Fibroblast of peridontal ligament (primary cell): ENCODE data around the gene TLE6.
"Not testable (repeated sequence)": the region's sequence is repeated elsewhere in the genome, so short reads cannot be mapped to it uniquely, and the experiment has no call there.

Experiments
- DNase-seq: peaks from one replicate; pipeline ENCODE4 v3.0.0-alpha.2; 2010; ENCODE audit errors: extremely low read depth

TLE6 gene

DNA sequence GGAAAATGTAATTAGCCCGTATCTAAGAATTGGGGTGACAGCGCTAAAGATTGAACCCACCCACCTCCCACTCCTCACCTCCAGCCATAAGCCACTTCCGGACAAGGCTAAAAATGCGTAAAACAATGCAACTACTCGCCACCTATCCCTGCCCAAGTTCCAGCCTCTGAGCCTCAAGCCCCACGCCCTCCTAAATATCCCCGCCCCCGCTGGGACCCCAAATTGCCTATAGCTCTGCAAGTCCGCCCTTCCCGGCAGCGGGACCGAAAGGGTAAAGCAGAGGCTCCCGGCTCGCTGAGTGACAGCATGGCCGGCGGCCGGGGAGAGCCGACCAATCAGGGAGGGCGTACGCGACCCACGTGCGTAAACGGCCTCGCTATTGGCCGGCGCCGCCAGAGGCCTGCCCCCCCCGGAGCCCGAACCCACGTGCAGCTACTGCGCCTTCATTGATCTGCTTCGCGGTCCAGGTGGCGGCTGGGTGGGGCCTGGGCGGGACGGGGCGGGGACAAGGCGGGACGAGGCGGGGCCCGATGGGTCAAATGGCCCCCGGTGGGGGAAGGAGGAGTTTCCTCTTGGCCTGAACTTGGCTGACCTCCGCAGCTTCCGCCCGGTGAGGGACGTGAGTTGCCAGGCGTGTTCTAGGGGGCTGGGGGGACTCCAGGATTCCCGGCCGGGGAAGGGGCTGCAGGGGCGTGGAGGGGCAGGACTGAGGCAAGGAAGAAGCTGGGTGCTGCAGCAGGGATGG is at the start of gene TLE6:
TLE6 (plus strand) TSS at position 564 of the 745 bp plus-strand sequence. CDS start 670 bp downstream, outside the sequence.
- DNase-seq, result peak; percentile 80

DNA sequence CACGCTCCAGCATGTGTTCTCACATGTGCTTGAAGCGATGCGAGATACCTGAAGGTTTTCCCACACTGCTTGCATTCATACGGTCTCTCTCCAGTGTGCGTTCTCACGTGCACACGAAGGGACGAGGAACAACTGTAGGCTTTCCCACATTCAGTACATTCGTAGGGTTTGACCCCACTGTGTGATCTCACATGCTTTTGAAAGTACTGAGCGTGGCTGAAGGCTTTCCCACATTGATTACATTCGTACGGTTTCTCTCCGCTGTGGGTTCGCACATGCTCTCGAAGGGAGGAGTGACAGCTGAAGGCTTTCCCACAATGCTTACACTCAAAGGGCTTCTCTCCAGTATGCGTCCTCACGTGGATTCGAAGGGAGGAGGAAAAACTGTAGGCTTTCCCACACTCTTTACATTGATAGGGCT is 43.9 kb upstream of the TLE6 start:
- no peak for DNase-seq

DNA sequence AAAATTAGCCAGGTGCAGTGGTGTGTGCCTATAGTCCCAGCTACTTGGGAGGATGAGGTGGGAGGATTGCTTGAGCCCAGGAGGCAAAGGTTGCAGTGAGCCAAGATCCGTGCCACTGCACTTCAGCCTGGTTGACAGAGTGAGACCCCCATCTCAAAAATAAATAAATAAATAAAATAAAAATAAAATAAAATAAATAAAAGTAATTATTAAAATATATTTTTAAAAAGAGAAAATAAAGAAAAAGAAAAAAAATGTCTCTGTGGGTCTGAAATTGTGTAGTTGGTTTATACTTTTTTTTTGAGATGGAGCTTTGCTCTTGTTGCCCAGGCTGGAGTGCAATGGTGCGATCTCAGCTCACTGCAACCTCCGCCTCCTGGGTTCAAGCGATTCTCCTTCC is 41.5 kb upstream of the TLE6 start:
- DNase-seq, result not testable (repeated sequence)

DNA sequence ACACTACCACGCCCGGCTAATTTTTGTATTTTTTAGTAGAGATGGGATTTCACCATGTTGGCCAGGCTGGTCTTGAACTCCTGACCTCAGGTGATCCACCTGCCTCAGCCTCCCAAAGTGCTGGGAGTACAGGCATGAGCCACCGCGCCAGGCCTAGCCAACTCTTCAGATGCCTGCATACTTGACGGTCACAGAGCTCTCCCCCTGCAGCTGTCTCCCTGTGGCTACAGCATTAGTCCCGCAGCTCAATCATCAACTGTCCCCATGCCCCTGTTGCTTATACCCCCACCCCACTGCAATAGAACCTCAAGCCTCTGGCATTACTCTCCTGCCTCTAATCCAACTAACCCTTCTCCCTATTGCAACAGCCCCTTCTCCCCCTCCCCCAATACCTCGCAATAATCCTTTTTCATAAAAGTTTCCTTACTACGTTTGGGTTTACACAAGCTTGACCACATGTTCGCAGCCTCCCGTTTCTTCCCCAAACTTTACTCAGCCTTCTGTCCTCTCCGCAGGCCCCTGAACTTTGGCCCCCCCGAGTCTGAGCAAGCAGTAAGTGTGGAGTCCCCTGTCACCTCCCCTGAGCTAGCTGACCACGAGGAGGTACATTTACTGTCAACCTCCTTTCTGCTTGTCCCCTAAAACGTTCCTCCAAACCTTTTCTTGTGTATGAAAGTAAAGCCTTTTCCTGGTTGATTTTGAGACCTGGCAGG is 34.3 kb upstream of the TLE6 start:
- no peak for DNase-seq

DNA sequence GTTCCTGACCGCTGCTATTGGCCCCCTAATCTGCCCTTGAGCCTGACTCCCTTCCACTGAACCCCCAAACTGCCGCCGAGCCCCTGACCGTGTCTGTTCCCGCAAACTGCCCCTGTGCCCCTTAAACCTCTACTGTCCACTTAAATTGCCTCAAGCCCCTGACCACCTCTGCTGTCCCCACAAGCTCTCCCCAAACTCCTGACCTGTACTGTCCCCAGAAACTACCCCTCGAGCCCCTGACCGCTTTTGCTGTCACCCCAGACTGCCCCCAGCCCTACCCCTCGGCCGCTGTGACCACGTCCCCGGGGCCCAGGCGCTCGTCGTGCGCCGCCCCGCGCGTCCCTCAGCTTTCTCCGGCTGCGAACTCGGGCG is 33.0 kb upstream of the TLE6 start:
- no peak for DNase-seq

DNA sequence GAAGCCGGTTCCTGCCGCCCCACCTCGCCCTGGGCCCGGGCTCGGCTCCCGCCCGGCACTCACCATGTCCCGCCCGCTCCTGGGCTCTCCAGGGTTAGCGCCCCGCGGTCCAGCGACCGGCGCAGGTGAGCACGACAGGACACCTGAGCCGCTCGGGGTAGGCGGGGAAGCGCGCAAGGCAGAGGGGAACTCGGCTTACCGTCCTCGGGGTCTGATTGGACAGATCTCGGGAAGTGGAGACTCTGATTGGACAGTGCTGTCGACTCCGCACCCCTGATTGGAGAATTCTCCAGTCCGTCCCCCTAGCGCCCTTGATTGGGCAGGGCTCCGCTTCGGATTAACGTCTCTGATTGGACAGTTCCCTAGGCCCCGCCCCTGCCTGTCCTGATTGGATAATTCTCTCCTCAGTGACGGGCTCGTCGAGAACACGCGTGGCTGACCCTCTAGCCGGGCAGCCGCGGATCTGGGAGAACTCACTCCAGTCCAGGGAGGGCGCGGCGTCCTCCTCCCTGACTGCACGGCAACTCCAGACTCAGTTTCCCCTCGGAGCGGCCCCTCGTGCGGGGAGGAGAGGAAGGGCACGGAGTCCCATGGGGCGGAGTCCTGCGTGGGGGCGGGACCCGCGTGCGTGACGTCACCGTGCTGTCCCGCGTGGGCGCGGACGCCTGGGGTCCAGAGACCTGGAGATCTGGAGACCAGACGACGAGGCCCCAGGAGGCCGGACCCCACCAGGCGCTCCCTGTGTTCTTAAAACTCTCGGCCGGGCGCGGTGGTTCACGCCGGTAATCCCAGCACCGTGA is 32.4 kb upstream of the TLE6 start, which contains the start of gene ZNF77:
ZNF77 (minus strand) TSS at position 197 of the 800 bp plus-strand sequence; CDS start at position 66, 131 bp downstream.
- DNase-seq, result peak; percentile 99

DNA sequence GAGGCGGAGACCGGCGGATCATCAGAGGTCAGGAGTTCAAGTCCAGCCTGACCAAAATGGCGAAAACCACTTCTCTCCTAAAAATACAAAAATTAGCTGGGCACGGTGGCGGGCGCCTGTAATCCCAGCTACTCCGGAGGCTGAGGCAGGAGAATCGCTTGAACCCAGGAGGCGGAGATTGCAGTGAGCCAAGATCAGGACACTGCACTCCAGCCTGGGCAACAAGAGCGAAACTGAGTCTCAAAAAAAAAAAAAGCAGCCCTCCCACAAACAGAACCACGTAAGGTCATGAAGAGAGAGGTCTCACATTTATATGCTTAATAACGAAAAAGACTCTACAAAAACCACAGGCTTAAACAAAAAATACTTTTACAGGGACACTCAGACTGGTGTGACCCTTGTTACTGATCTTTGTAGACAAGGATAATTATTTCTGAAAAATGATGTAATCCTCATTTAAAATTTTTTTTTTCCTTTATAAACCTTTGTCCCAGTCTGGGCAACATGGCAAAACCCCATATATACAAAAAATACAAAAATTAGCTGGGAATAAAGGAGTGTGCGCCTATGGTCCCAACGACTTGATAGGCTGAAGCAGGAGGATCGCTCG is 31.7 kb upstream of the TLE6 start:
- no peak for DNase-seq

DNA sequence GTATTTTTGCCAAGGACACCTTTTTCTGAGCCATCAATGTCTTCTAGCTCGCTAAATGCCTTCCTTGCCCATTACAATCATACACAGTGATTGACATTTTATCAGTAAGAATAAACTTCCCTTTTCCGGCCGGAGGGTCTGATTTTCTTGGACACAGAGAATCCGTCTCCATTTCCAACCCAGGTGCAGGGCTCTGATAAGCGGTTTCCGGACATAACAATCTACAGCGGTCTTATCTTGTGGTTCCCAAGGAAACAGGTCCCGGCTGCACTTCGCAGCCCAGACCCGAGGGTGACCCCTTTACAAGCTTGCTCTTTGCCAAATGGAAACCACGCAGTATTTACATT is 27.5 kb upstream of the TLE6 start:
- no peak for DNase-seq

DNA sequence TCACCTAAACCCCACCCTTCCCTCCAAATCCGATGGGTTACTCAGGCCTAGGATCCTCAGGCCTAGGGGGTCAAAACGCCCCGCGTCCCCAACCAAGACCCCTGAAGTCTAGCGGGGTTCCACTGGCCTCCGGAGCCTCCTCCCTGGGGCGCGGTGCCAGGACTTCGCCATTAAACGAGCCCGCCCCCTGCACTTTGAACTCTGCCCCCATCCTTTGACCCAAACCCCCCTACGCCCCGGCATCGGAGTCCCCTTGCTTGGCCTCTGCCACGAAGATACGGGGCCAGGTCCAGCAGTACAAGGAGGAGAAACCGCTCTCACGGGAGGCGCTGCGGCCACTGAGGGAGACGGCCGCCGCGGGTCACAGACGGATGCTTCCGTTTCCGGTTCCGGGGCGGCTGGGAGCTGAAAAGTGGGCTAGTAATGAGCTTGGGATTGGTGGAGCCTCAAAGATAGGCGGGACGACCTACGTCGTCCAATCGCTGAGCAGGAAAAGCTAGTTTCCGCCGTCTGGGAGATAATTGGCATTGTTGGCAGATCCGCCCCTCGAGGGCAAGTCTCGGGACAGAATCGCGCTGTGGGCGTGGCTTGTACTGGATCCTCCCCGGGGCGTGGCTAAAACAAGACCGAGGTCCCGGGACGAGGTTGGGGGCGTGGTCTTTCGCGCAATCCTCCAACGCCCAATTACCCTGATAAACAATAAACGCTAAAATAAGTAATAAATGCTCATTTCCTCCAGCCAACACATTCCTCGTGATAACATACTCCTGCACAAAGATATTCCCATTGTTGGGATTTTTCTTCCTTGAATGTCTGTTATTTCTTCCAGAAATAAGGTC is 26.9 kb upstream of the TLE6 start:
- peak; percentile 100 for DNase-seq

DNA sequence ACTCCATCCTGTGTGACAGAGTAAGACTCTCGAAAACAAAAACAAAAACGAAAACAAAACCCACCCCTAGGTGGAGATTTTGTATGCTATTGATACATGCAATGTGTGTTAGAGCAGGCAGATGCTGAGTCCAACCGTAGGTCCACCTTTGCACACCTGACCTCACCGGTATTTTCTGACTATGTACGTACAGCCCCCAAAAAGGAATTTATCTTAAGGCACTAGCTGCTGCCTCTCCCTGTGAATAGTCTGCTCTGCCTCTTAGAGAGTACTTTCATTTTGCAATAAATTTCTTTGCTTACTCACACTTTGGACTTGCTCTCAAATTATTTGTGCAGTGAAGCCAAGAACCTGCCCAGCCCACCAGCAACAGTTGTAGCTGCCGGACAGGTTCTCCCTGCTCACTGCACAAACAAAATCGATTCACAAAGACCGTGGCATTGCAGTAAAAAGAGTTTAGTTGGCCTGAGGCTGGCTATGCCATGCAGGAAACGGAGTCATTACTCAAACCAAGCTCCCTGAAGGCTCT is 24.3 kb upstream of the TLE6 start:
- peak; percentile 37 for DNase-seq

DNA sequence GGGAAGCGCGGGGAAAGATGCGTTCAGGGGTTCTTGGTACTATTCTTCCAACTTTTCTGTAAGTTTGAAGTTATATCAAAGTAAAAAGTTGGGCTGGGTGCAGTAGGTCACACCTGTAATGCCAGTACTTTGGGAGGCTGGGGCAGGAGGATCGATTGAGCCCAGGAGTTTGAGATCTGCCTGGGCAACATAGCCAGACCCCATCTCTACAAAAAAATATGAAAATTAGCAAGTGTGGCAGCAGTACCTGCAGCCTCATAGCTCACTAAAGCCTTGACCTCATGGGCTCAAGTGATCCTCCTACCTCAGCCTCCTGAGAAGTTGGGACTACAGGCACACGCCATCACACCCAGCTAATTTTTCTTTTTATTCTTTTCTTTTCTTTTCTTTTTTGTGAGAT is 20.2 kb upstream of the TLE6 start:
- DNase-seq, result no peak

DNA sequence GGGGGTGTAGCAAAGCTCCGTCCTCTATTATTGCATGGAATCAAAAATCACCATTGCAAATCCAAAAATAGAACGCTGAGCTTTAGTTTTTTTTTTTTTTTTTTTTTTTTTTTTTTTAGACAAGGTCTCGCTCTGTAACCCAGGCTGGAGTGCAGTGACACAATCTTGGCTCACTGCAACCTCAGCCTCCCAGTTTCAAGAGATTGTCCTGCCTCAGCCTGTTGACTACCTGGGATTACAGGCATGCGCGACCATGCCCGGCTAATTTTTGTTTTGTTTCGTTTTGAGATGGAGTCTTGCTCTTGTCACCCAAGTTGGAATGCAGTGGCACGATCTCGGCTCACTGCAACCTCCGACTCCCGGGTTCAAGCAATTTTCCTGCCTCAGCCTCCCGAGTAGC is 17.2 kb upstream of the TLE6 start:
- DNase-seq, result no peak

DNA sequence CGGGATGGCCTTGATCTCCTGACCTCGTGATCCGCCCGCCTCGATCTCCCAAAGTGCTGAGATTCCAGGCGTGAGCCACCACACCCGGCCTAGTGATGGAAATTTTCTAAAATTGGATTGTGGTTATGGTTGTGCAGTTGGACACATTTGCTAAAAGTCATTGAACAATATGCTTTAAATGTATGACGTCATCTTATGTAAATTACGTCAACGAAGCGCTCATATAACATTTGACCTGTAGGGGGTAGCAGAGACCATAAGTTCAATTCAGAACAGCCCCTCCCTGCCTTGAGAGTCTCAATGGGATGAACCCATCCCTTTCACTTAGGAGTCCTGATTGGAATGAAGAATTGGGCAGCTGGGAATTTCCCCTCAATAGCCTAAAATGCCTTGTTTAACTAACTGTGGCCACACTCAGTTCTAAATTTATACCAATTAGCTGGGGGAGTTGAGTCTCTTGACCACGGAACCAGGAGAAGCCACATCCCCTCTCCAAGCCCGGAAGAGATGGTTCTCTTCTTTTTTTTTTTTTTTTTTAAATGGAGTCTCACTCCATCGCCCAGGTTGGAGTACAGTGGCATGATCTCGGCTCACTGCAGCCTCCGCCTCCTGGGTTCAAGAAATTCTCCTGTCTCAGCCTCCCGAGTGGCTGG is 15.2 kb upstream of the TLE6 start:
- peak; percentile 84 for DNase-seq

DNA sequence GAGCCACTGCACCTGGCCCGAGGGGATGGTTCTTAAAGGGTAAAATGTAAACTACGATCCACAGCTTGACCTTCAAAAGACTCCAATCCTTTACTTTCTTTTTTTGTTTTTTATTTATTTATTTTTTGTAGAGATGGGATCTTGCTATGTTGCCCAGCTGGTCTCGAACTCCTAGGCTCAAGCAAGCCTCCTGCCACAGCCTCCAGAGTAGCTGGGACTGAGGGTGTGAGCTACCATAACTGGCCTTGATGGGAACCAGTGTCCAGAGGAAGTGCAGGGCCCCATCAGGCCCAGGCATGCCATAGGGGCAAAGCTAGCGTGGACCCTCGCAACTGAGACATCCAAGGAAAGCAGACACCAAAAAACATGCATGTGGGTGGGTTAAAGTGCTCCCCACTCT is 14.2 kb upstream of the TLE6 start:
- no peak for DNase-seq

DNA sequence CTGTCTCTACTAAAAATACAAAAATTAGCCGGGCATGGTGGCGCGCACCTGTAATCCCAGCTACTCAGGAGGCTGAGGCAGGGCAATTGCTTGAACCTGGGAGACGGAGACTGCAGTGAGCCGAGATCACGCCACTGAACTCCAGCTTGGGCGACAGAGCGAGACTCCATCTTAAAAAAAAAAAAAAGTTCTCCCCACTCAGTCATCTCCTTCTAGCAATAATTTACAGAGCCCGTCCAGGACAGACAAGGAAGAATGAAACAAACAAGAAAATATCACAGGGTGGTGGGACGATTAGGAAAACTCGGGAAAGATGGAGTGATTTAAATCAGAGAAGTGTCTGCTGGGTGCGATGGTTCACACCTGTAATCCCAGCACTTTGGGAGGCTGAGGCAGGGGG is 13.7 kb upstream of the TLE6 start:
- not testable (repeated sequence) for DNase-seq

DNA sequence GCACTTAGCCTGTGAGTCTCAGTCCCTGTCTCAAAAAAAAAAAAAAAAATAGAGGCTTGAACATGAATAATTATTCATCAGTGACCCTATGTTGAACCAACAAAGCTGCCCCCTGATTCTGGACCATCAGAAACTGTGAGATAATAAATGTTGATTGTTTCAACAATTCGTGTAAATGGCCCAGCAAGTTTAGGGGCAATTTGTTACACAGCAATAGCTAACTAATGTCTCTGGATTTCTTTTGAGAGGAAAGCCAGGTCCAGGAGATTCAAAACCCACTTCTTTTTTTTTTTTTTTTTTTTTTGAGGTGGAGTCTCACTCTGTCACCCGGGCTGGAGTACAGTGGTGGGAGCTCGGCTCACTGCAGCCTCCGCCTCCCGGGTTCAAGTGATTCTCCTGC is 12.5 kb upstream of the TLE6 start:
- no peak for DNase-seq

DNA sequence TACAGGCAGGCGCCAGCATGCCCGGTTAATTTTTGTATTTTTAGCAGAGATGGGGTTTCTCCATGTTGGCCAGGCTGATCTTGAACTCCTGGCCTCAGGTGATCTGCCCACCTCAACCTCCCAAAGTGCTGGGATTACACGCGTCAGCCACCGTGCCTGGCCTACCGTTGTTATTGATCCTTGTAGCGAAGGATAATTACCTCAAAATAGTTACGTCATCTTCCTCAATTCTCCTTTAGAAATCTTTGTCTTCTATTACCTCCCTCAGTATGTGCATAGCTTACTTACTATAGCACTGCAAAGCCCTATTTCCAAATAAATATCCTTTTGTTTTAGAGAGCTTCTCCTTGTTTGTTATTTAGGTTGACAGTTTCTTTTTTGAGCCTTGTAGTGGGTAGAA is 9.4 kb upstream of the TLE6 start:
- no peak for DNase-seq

DNA sequence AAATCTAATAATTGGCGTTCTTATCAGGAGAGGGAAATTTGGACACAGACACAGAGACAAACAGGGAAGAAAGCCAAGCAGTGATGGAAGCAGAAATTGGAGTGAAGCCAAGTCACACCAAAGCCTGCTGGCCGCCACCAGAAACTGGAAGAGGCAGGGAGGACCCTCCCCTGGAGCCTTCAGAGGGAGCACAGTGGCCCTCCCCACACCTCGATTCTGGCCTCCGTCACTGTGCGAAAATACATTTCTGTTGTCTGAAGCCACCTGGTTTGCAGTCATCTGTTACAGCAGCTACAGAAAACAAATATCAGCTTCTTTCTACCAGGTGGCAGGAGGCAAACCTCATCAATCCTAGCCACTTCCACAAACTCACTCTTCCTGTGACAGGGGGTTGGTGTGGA is 8.3 kb upstream of the TLE6 start:
- DNase-seq, result no peak

DNA sequence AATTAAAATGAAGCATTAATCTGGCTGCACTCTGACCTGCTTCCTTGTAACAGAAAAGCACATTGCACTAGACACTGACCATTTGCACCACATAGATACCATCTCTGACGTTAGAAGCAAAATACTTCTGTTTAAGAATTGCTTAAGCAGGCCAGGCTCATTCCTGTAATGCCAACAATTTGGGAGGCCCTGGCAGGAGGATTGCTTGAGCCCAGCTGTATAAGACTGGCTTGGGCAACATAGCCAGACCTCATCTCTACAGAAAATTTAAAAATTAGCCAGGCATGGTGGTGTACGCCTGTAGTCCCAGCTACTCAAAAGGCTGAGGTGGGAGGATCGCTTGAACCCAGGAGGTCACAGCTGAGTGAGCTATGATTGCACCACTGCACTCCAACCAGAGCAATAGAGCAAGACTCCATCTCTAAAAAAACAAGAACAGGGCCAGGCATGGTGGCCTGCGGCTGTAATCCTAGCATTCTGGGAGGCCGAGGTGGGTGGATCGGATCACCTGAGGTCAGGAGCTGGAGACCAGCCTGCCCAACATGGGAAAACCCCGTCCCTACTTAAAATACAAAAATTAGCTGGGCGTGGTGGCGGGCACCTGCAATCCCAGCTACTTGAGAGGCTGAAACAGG is 7.0 kb upstream of the TLE6 start:
- peak; percentile 63 for DNase-seq

DNA sequence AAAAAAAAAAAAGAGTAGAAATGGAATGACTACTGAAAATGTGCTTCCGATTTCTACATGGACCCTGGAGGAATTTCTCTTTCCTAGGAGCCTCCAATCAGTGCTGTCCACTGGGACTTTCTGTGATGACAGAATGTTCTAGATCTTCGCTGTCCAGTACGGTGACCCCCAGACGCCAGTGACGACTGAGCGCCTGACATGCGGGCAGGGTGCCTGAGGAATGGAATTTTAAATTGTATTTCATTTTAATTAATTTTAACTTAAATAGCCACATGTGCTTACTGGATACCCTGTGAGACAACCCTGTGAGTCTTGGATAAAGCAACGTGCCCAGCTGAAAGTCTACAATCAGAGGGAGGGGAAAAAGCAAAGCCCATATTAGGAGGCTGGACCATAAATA is 4.1 kb upstream of the TLE6 start:
- peak; percentile 25 for DNase-seq
